H9 (cell line): Measurements from ENCODE around the gene CBX1. TPM values are rescaled to one million over a fixed set of nuclear protein-coding genes. Genes with fewer than 3 reads are reported as not detected.
A peak's percentile ranks its signal among the peaks of the same experiment; 100 is the strongest.

Experiments
- DNase-seq: peaks from one replicate; pipeline ENCODE4 v3.0.0-alpha.2; 2017
- H2AFZ ChIP-seq: one replicate; pipeline ENCODE4 v1.6.1; 2013; ENCODE audit warnings: mild to moderate bottlenecking, low read length, control low read depth, moderate library complexity
- H2AK5ac ChIP-seq: 2 replicates; pipeline ENCODE4 v1.6.1; 2013; ENCODE audit warnings: low read length, control low read depth, mixed read lengths; ENCODE audit not compliant: insufficient read length
- H2BK120ac ChIP-seq: one replicate; pipeline ENCODE4 v1.6.1; 2013; ENCODE audit warnings: low read depth, mild to moderate bottlenecking, low read length, control low read depth, inconsistent platforms; ENCODE audit not compliant: poor library complexity, severe bottlenecking
- H2BK12ac ChIP-seq: 2 replicates; pipeline ENCODE4 v1.6.1; 2013; ENCODE audit warnings: low read length, control low read depth, mixed read lengths, low read depth; ENCODE audit not compliant: insufficient read length
- H2BK15ac ChIP-seq: 2 replicates; pipeline ENCODE4 v1.6.1; 2013; ENCODE audit warnings: low read depth, low read length, control low read depth
- H2BK20ac ChIP-seq: one replicate; pipeline ENCODE4 v1.6.1; 2013; ENCODE audit warnings: low read depth, mild to moderate bottlenecking, low read length, control low read depth, inconsistent platforms; ENCODE audit not compliant: poor library complexity, severe bottlenecking
- H2BK5ac ChIP-seq: 2 replicates; pipeline ENCODE4 v1.6.1; 2013; ENCODE audit warnings: low read length, control low read depth, mixed read lengths; ENCODE audit not compliant: insufficient read length
- H3K14ac ChIP-seq: 2 replicates; pipeline ENCODE4 v1.6.1; 2013; ENCODE audit warnings: low read length, control low read depth; ENCODE audit not compliant: insufficient read depth
- H3K18ac ChIP-seq: 2 replicates; pipeline ENCODE4 v1.6.1; 2013; ENCODE audit warnings: low read depth, mild to moderate bottlenecking, mixed read lengths, low read length, control low read depth; ENCODE audit not compliant: insufficient read length
- H3K23ac ChIP-seq: 2 replicates; pipeline ENCODE4 v1.6.1; 2013; ENCODE audit warnings: low read length, control low read depth, mixed read lengths, low read depth; ENCODE audit not compliant: insufficient read length
- H3K23me2 ChIP-seq: 2 replicates; pipeline ENCODE4 v1.6.1; 2013; ENCODE audit warnings: low read depth, mild to moderate bottlenecking, mixed read lengths, low read length, control low read depth; ENCODE audit not compliant: insufficient read length, poor library complexity, severe bottlenecking
- H3K27ac ChIP-seq: 2 replicates; pipeline ENCODE4 v1.5.1; 2013; ENCODE audit warnings: low read length, control low read depth, mixed read lengths, low read depth; ENCODE audit not compliant: insufficient read length
- H3K27me3 ChIP-seq: 2 replicates; pipeline ENCODE4 v1.6.1; 2013; ENCODE audit warnings: low read length, control low read depth, inconsistent platforms; ENCODE audit not compliant: insufficient read depth
- H3K4ac ChIP-seq: 2 replicates; pipeline ENCODE4 v1.6.1; 2013; ENCODE audit warnings: low read depth, mild to moderate bottlenecking, control low read depth, inconsistent platforms, low read length, moderate library complexity
- H3K4me1 ChIP-seq: 2 replicates; pipeline ENCODE4 v1.6.1; 2013; ENCODE audit warnings: low read length, control low read depth, inconsistent platforms; ENCODE audit not compliant: insufficient read depth
- H3K4me2 ChIP-seq: 2 replicates; pipeline ENCODE4 v1.6.1; 2013; ENCODE audit warnings: low read length, control low read depth, mixed read lengths; ENCODE audit not compliant: insufficient read length, insufficient read depth
- H3K56ac ChIP-seq: 2 replicates; pipeline ENCODE4 v1.6.1; 2013; ENCODE audit warnings: low read depth, mild to moderate bottlenecking, mixed read lengths, low read length, control low read depth; ENCODE audit not compliant: insufficient read length
- H3K79me1 ChIP-seq: 2 replicates; pipeline ENCODE4 v1.6.1; 2013; ENCODE audit warnings: low read depth, mild to moderate bottlenecking, moderate library complexity, low read length, control low read depth, inconsistent platforms; ENCODE audit not compliant: insufficient read depth, poor library complexity, severe bottlenecking
- H3K79me2 ChIP-seq: 2 replicates; pipeline ENCODE4 v1.6.1; 2013; ENCODE audit warnings: low read length, control low read depth, inconsistent platforms; ENCODE audit not compliant: insufficient read depth
- H3K9ac ChIP-seq: 2 replicates; pipeline ENCODE4 v1.6.1; 2013; ENCODE audit warnings: low read length, control low read depth, mixed read lengths; ENCODE audit not compliant: insufficient read length; ENCODE audit errors: extremely low read depth
- H3K9me3 ChIP-seq: one replicate; pipeline ENCODE4 v1.6.1; 2013; ENCODE audit warnings: low read depth, low read length, inconsistent platforms; ENCODE audit not compliant: control insufficient read depth
- H3T11ph ChIP-seq: one replicate; pipeline ENCODE4 v1.6.1; 2013; ENCODE audit warnings: mild to moderate bottlenecking, low read length, control low read depth, inconsistent platforms
- H4K20me1 ChIP-seq: one replicate; pipeline ENCODE4 v1.6.1; 2013; ENCODE audit not compliant: control insufficient read depth, insufficient read length, insufficient read depth
- H4K5ac ChIP-seq: 2 replicates; pipeline ENCODE4 v1.6.1; 2013; ENCODE audit warnings: low read depth, mild to moderate bottlenecking, mixed read lengths, low read length, control low read depth; ENCODE audit not compliant: insufficient read length
- H4K8ac ChIP-seq: replicated peaks from 2 replicates; pipeline ENCODE4 v1.6.1; 2013; ENCODE audit warnings: low read length, control low read depth, mixed read lengths, low read depth; ENCODE audit not compliant: insufficient read length
- H4K91ac ChIP-seq: 2 replicates; pipeline ENCODE4 v1.6.1; 2013; ENCODE audit warnings: low read depth, mild to moderate bottlenecking, moderate library complexity, mixed read lengths, low read length, control low read depth; ENCODE audit not compliant: insufficient read length
- H3K27ac Mint-ChIP-seq, 3 experiments: 2 replicates in 2 of 3; 3 replicates in 1 of 3; pipeline ENCODE4 v1.8.0; 2020 to 2021; ENCODE audit warnings: mixed read lengths in 3 of 3, mild to moderate bottlenecking in 1 of 3, moderate library complexity in 1 of 3
- H3K27me3 Mint-ChIP-seq: 2 replicates; pipeline ENCODE4 v1.8.0; 2021; ENCODE audit warnings: low read depth, mild to moderate bottlenecking, moderate library complexity, mixed read lengths
- H3K36me3 Mint-ChIP-seq, 3 experiments: 2 replicates in 2 of 3; 3 replicates in 1 of 3; pipeline ENCODE4 v1.8.0; 2020 to 2021; ENCODE audit warnings: low read depth in 3 of 3, mixed read lengths in 3 of 3; ENCODE audit not compliant: insufficient read depth in 1 of 3
- H3K4me1 Mint-ChIP-seq, 2 experiments: 2 replicates each; pipeline ENCODE4 v1.8.0; 2020; ENCODE audit warnings: mixed read lengths in 2 of 2
- H3K4me3 Mint-ChIP-seq, 2 experiments: 2 replicates in 1 of 2; 3 replicates in 1 of 2; pipeline ENCODE4 v1.8.0; 2020 to 2021; ENCODE audit warnings: mild to moderate bottlenecking in 2 of 2, mixed read lengths in 2 of 2, moderate library complexity in 1 of 2
- H3K9me3 Mint-ChIP-seq, 2 experiments: 2 replicates in 1 of 2; 3 replicates in 1 of 2; pipeline ENCODE4 v1.8.0; 2020; ENCODE audit warnings: mild to moderate bottlenecking in 2 of 2, mixed read lengths in 2 of 2, moderate library complexity in 1 of 2
- WGBS: extraction: QIAGEN DNeasy Blood & Tissue Kit; methylation state at CpG from one replicate; pipeline ENCODE4 v1.1.7; 2013; ENCODE audit warnings: missing lambda C conversion rate, low lambda C conversion rate, mixed read lengths; ENCODE audit not compliant: insufficient read length; ENCODE audit errors: extremely low coverage; 5-methylcytosine and 5-hydroxymethylcytosine counted together
- total RNA-seq: library from RNA; stranded (reverse); gene quantifications from 2 replicates; pipeline ENCODE4 v1.2.1, GENCODE V29; 2021
- TF ChIP-seq, protein P1 (sequence below): fragments of 200-600 bp; sonication (generic); conservative IDR thresholded peaks from 3 replicates; pipeline ENCODE4 v1.8.0; 2021; ENCODE audit warnings: antibody characterized with exemption, mild to moderate bottlenecking

Gene CBX1
- total RNA-seq, 1 experiment from 2014 or later, result 155 TPM

- TF ChIP-seq, protein P1, sequence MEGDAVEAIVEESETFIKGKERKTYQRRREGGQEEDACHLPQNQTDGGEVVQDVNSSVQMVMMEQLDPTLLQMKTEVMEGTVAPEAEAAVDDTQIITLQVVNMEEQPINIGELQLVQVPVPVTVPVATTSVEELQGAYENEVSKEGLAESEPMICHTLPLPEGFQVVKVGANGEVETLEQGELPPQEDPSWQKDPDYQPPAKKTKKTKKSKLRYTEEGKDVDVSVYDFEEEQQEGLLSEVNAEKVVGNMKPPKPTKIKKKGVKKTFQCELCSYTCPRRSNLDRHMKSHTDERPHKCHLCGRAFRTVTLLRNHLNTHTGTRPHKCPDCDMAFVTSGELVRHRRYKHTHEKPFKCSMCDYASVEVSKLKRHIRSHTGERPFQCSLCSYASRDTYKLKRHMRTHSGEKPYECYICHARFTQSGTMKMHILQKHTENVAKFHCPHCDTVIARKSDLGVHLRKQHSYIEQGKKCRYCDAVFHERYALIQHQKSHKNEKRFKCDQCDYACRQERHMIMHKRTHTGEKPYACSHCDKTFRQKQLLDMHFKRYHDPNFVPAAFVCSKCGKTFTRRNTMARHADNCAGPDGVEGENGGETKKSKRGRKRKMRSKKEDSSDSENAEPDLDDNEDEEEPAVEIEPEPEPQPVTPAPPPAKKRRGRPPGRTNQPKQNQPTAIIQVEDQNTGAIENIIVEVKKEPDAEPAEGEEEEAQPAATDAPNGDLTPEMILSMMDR, result no peak; the same call in 1 of the 3 replicates
- Histone ChIP-seq H3K18ac (no peak overlapping the region), H3K27me3 (no peaks in the 10 kb centered on the region), H2BK20ac (no peak overlapping the region), H3K4me1 (no peaks in the 10 kb centered on the region; the same call in 1 of the 2 replicates), H3K4ac (no peak overlapping the region), H2AK5ac (no peak overlapping the region), H2BK5ac (no peak overlapping the region), H3K56ac (no peak overlapping the region), H3K79me2 (no peaks in the 10 kb centered on the region), H4K8ac (no peak overlapping the region), H2AFZ (no peak overlapping the region), H4K20me1 (no peaks in the 10 kb centered on the region), H3K23ac (no peak overlapping the region), H4K5ac (no peak overlapping the region), H3K79me1 (no peaks in the 10 kb centered on the region), H2BK15ac (no peak overlapping the region), H3K9ac (no peak overlapping the region), H3K23me2 (no peaks in the 10 kb centered on the region), H3T11ph (no peak overlapping the region), H3K14ac (no peak overlapping the region), H2BK12ac (no peak overlapping the region), H3K9me3 (no peaks in the 10 kb centered on the region), H4K91ac (no peak overlapping the region), H3K27ac (no peak overlapping the region), H2BK120ac (no peak overlapping the region), H3K4me2 (no peak overlapping the region)
- peaks cover 25 to 83% (median 58%) of the 10 kb centered on the region in 3 experiments; a peak in 6 of 7 replicates for H3K36me3 Mint-ChIP-seq
- peak overlapping the region; percentile 9 to 81 (median 57); a peak in 2 of 7 replicates for H3K27ac Mint-ChIP-seq
- WGBS, result no CpG with 5 or more reads among the region's 3 CpGs
- H3K27me3 Mint-ChIP-seq, result no peaks in the 10 kb centered on the region; the same call in 1 of the 2 replicates
- H3K4me1 Mint-ChIP-seq, result peaks cover 18% of the 10 kb centered on the region in 2 experiments
- no peak overlapping the region for H3K4me3 Mint-ChIP-seq
- no peak for DNase-seq
- H3K9me3 Mint-ChIP-seq, result no peaks in the 10 kb centered on the region
These were observed 36.6 kb downstream of the CBX1 start for GRCh38 chr17:48064638-48065037.
